Renal pelvis (tissue), 4 donors: Measurements from ENCODE around the gene FLT3LG. TPM values are rescaled to one million over a fixed set of nuclear protein-coding genes. Genes with fewer than 3 reads are reported as not detected.
"Not testable (repeated sequence)": the region's sequence is repeated elsewhere in the genome, so short reads cannot be mapped to it uniquely, and the experiment has no call there.

ENCODE experiments used
- DNase-seq: peaks from one replicate; pipeline ENCODE4 v3.0.0-alpha.2; 2013
- polyA plus RNA-seq, 3 donors: library from polyadenylated mRNA; unstranded; fragments of 120-200 nt; gene quantifications; one replicate each; pipeline ENCODE4 v1.2.1, GENCODE V29; 2013; ENCODE audit not compliant: insufficient read length in 3 of 3

Gene FLT3LG
- polyA plus RNA-seq, 3 donors, result 3.1 to 5.1 (median 5.1) TPM

DNA sequence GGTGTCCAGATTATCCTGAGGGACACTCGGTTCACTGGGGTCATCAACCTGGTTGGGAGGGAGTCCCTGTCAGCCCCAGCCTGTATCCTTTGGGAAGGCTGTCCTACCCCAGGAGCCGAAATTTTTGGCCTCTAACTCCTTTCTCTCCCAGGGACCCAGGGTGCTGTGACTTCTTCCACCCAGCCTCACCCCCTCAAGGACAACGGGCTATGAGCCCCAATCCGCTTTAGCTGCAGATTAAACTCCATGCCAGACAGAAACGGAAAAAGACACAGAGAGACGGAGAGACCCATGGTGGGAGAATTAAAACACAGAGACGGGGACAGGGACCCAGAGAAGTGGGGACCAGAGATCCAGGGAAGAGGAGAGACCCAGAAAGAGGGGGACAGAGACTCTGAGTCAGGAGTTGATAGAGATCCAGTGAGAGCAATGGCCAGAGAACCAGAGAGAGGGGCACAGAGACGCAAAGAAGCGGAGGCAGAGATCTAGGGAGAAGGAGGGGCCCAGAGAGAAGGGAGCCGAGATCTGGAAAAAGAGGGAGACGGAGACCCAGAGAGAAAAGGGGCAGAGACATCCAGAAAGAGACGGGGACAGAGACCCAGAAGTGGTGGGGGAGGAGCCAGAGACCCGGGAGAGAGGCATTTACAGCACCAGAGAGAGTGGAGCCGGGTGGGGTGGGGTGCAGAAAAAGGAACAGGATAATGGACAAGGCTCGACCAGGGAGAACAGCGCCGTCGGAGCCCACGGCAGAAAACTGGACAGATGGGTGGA is 33.4 kb upstream of the FLT3LG start:
- no peak for DNase-seq

DNA sequence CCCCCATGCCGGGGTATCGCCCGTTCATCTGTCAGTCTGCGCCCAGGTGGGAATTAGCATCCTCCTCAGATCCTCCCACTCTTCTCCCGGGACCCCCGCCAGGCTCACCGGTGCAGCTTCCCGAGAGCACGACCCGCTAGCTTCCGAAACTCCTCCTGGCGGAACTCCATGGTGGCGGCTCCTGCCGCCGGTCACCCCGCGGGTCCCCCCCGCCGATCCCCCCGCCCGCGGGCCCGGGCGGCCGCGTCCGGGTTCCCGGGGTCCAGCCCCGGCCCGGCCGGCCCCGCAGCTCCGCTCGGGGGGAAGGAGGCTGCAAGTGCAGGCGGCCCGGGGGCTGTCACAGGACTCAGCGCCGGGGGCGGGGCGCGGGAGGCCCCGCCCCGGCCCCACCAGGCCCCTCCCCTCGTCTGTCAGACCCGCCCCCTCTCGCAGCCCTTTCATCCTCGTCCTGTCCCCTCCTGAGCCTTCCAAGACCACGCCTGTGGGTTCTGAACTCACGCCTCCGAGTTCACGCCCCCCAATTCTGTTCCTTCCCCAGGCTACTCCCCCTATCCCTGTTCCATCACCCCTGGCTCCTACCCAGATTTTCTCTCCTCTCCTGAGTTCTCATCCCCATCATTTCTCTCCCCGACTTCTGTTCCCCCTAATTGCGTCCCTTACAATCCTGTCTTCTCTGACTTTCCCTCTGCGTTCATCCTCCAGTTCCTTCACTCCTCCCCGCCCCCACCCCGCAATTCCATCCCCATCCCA is 32.6 kb upstream of the FLT3LG start, which contains the start of gene SLC17A7:
Gene SLC17A7 (minus strand): TSS at position 318 of the 750 bp plus-strand sequence. CDS start 148 bp downstream, at position 170.
- no peak for DNase-seq

DNA sequence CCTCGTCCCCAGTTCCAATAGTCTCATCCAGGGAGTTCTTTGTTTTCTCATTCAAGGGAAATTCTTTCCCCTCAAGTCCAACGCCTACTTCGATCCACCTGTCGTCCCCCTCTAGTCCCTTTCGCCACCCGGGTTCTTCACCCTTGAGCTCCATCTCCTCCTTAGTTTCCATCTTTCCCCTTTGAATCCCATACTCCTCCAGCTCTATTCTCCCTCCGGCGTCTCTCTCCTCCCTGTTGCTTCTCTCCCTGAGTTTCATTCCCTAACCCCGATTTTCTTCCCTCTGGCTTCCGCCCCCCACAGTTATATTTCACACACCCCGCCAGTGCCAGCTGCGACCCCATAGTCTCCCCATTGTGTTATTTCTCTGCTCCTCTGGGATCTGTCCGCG is 32.1 kb upstream of the FLT3LG start:
- DNase-seq, result no peak

DNA sequence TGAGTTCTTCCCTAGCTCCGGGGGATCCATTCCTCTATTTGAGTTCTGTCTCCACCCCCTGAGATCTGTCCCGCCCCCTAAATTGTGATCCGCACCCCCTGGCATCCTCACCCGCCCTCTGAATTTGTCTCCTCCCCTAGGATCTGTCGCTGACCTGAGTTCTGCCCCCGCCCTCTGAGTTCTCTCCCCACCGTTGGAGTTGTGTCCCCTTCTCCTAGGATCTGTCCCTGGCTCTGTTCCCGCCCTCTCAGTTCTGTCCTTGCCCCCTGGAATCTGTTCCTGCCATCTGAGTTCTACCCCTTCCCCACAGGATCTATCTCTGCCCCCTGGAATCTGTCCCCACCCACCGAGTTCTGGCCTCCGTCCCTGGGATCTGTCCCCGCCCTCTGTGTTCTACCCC is 31.7 kb upstream of the FLT3LG start:
- no peak for DNase-seq

DNA sequence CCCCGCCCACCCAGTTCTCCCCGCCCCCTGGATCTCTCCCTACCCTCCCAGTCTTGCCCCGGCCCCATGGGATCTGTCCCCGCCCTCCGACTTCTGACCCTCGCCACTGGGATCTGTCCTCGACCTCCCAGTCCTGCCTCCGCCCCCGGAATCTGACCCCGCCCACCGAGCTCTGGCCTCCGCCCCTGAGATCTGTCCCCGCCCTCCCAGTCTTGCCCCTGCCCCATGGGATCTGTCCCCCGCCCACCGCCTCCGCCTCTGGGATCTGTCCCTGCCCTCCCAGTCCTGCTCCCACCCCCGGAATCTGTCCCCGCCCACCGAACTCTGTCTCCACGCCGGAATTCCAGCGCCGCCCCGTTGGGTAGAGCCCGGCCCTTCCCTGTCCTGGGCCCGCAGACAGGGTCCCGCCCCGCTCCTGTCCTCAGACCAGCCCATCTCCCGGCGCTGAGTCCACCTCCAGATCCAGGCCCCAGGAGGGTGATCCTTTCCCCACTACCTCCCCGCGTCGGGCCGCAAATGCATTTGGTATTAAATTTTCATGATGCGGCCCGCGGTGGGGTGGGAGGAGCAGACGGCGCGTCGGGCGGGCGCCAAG is 31.1 kb upstream of the FLT3LG start:
- DNase-seq, result peak; percentile 81

DNA sequence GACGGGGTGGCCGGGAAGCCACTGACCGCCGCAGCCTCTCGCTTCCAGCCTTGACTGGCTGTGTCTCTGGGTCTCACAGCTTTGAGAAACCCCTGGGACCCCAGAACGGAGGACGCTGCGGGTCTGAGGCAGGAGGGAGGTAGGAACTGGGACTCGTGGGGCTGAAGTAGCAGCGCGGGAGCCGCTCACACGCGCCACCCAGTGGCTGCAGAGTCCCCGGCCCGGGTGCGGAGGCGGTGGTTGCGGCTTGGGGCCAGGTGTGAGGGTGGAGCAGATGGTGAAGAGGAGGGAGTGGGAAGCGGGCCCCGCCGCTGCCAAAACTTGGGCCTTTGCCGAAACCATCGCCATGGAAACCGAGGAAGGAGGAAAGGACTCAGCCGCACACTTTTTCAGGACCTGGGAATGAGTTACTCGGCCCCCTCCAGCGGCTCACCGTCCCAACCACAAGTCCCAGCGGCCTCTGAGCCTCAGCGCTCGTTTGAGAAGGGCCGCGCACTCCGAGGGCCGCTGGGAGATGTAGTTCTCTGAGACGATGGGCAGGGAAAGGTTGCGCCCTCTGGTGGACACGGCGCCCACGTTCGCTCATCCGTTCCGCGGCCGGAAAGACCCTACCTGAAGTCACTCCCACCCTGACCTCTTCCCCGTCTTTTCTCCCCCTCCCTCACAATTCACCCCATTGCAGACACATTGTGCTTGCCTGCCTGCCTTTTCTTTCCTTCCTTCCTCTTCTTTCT is 30.5 kb upstream of the FLT3LG start:
- DNase-seq, result peak; percentile 94

DNA sequence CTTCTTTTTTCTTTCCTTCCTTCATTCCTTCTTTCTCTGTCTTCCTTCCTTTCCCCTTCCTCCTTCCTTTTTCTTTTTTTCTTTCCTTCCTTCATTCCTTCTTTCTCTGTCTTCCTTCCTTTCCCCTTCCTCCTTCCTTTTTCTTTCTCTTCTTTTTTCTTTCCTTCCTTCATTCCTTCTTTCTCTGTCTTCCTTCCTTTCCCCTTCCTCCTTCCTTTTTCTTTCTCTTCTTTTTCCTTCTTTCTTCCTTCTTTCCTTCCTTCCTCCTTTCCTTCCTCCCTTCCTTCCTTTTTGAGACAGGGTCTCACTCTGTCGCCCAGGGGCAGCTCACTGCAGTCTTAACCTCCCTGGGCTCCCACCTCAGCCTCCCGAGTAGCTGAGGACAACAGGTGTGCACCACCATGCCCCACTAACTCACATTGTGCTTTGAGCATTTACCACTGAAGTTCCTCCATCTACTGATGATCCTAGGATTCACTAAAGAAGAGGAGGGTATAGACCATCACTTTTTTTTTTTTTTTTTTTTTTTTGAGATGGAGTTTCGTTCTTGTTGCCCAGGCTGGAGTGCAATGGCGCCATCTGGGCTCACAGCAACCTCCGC is 29.8 kb upstream of the FLT3LG start:
- DNase-seq, result not testable (repeated sequence)

DNA sequence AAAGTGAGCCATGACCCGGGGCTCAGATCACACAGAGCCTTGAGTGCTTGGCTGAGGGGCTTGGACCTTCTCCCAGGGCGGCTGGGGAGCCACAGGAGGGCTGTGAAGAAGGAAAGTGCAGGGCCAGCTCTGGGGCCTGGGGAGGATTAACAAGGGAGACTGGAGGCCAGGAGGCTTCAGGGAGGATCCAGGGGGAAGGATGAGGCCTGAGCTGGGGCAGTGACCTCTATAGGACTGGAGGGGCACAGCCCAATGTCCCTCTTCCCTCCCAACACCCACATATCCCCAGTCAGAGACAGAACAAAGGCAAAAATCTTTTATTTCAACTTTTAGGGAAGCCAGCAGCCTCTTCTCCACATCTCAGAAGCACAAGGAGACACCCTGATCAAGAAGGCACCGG is 28.0 kb upstream of the FLT3LG start:
- DNase-seq, result no peak

DNA sequence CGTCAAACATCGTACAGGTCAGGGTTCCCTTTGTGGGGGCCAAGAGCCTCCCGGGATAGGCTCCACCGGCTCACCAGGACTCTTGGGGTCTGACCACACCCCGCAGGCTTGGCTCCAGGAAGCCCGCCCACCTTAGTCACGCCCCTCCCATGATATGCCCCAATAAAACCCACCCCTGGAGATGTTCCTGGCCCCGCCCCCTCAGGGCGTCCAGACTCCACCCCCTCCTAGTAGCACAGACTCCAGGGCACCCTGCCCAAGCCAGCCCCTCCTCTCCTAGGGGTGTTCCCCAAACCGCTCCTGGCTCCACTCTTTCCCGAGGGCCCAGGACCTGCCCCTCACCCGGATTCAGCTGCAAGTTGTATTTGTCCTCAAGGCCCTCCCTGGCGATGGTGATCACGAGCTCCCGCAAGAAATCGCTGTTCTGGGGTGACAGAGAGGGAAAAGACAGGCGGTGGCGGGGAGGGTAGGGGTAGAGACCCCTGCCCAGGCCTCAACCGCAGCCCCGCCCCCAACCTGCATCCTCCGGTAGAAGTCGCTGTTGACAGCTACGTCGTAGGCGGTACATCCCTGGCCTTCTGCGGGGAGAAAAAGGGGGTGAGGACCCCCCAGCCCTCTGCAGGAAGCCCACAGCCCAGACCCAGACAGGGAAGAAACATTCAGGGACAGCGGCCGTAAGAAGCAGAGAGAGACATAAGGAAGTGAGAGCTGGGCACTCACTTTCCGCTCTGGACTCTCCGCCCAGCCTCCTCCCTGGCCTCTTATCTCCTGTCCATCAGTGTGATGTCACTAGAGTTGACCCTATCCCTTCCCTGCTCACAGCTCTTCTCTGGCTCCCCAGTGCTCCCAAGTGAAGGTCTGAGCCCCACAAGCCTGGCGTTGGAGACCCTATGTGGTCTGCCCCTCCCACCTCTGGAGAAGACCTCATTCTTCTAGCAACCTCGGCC is 26.3 kb upstream of the FLT3LG start:
- DNase-seq, result no peak

DNA sequence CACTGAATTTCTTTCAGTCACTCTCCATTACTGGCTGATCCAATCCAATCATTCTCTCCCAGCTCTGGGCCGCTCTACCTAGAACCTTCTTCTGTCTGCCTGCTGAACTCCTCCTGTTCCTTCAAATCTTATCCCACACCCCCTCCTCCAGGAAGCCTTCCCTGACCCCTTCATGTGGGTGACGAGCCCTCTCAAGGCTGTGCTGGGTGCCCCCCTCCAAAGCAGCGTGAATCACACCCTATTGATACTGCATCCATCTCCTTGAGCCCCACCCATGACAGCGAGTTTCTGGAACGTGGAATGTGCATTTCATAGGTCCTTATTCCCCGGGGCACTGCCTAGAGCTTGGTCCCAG is 25.6 kb upstream of the FLT3LG start:
- no peak for DNase-seq

DNA sequence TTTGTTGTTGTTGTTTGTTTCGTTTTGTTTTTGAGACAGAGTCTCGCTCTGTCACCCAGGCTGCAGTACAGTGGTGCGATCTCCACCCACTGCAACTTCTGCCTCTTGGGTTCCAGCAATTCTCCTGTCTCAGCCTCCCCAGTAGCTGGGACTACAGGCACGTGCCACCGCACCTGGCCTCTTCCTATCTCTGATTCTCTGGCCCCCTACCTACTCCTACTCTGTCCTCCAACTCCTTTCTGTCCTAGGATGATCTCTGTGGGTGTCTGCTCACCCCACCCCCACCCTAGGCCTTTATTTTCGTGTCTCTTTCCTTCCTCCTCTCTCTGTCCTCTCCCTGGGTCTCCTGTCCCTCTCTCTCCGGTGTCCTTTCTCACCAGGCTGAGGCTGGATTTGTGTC is 23.6 kb upstream of the FLT3LG start:
- DNase-seq, result no peak

DNA sequence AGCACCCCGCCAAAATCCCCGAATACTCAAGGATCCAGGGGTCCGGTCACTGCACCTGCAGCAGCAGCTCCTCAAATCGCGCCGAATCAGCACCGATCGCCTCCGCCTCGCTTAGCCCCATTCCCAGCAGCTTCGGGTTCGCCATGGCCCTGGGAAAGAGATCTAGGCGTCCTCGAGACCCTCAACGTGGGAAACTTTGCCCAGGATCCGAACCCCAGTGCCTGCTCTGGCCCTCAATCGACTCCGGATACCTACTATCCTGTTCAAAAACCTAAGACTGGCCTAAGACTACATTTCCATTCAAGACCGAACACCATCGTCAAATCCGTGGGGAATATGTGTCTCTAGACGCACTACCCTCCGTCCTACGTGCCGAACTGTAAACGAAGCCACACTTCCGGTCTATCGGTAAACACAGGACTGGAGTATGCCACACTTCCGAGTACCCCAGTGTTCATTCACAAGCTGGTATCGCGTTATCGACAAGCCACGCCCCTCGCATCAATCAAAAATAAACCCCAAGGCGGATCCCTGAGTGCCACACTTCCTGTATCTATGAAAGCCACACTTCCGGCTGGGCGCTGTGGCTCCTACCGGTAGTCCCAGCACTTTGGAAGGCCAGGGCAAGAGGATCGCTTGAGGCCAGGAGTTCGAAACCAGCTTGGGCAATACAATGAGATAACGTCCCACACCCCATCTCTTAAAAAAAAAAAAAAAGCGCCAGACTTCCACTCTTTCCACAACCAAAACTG is 22.4 kb upstream of the FLT3LG start, which contains the start of gene PIH1D1:
Gene PIH1D1 (minus strand): TSS at position 385 of the 752 bp plus-strand sequence. CDS start 240 bp downstream, at position 145.
- peak; percentile 100 for DNase-seq

DNA sequence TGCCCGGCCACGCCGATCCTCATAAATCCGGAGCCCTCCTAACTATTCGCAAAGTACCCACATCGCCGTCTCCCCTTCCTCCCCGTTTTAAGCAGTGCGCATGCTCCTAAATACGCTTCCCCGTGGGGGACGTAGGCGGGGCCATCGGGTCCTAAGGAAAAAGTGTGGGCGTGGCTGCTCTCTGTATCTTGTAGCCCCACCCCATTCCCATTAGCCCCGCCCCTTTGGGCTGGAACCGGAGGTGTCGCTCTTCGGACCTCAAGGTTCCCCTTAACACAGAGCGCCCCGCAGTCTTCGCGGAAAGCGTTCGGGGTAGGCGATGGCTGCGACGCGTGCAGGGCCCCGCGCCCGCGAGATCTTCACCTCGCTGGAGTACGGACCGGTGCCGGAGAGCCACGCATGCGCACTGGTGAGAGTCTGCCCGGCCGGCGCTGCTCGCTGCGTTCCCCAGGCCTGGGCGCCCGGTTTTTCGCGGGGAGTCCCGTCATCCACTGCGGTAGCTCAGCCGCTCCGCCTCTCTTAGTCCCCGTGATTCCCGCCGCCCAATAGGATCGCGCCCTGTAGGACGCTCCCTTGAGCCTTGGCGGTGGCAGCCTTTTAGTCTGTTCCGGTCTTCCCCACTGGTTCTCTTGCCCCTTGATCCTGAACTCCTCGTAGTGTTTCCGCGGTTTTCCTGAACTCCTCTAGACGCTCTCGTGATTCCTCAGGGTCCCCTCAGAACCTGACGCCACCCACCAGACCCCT is 20.8 kb upstream of the FLT3LG start, which contains the start of gene ALDH16A1:
Gene ALDH16A1 (plus strand): TSS at position 213 of the 744 bp plus-strand sequence. CDS start 107 bp downstream, at position 320.
- peak; percentile 98 for DNase-seq

DNA sequence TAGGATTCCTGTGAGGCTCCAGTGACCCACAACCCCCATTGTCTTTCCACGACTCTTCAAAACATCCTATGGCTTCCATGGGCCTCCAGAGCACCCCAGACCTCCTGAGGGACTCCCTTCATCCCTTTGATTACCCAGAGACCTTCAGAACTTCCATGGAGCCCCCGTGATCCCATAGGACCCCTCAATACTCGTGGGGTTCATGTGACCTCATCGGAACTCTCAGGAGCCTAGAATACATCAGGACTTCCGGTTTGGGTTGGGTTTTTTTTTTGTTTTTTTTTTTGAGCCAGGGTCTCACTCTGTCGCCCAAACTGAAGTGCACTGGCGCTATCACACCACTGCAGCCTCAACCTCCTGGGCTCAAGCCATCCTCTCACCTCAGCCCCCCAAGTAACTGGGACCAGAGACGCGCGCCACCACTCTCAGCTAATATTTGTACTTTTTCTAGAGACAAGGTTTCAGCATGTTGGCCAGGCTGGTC is 20.2 kb upstream of the FLT3LG start:
- no peak for DNase-seq

DNA sequence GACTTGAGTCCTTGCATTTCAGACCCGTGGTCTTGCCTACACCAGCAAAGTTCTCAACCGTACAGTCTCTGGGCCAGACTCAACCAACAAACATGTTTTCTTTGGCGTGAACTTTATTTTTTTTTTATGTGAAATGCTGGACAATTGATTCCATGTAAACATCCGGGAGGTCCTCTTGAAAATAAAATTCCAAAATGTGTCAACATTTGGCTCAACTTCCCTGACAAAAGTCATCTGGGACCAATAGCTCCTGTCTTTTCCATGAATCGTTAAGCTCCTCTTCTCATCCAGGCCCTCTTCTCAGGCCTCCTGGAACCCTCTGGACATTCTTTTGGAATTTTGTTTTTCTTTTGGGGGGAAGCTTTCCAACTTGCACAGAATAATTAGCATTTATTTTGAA is 18.2 kb upstream of the FLT3LG start:
- no peak for DNase-seq

DNA sequence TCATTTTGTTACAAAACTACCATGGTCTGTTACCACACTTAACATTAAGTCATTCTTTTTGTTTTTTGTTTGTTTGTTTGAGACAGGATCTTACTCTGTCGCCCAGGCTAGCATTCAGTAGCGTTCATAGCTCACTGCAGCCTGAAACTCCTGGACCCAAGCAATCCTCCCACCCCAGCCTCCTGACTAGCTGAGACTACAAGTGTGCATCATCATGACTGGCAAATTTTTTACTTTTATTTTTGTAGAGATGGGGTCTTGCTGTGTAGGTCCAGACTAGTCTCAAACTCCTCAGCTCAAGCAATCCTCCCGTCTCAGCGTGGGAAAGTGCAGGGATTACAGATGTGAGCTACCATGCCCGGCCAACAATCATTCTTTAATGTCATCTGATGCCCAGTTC is 17.7 kb upstream of the FLT3LG start:
- no peak for DNase-seq

DNA sequence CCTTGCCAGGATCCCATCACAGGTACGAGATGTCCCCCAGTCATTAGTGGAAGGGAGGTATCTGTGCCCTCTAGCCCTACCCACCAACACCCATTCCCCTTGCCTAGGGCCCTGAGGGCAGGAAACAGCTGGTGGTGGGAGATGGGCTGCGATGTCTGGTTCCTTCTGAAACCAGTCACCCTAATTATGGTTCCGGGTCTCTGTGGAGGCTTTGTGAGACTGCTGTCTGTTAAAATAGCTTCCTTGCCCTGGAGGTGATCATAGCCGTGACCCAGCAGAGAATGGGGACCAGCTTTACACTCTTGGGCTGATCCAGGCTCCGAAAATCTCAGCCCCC is 15.5 kb upstream of the FLT3LG start:
- no peak for DNase-seq

DNA sequence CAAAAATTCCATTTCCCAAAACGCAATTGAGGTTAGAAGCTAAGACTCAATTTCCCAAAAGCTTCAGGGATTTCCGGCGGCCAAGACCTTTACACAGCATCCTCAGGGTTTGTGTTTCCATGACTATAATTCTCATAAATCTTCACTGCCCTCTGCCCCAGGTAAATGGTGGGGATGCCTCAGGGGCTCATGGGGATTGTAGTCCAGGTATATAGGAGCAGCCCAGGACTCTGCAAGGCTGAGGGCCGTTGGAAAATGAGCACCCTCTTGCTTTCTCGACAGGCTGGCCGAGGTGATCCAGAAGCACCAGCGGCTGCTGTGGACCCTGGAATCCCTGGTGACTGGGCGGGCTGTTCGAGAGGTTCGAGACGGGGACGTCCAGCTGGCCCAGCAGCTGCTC is 14.6 kb upstream of the FLT3LG start:
- DNase-seq, result no peak

DNA sequence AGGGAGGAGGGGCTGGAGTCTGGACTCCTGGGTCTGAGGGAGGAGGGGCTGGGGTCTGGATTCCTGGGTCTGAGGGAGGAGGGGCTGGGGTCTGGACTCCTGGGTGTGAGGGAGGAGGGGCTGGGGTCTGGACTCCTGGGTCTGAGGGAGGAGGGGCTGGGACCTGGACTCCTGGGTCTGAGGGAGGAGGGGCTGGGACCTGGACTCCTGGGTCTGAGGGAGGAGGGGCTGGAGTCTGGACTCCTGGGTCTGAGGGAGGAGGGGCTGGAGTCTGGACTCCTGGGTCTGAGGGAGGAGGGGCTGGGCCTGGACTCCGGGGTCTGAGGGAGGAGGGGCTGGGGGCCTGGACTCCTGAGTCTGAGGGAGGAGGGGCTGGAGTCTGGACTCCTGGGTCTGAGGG is 12.9 kb upstream of the FLT3LG start:
- not testable (repeated sequence) for DNase-seq
